CD4-positive, alpha-beta T cell treated with Interferon gamma for 1 hour (primary cell): Measurements from ENCODE around the gene SELENBP1.
A peak's percentile ranks its signal among the peaks of the same experiment; 100 is the strongest.

Source experiments
- DNase-seq: peaks from one replicate; pipeline ENCODE4 v3.0.0-alpha.2; 2020

The SELENBP1 gene

DNA sequence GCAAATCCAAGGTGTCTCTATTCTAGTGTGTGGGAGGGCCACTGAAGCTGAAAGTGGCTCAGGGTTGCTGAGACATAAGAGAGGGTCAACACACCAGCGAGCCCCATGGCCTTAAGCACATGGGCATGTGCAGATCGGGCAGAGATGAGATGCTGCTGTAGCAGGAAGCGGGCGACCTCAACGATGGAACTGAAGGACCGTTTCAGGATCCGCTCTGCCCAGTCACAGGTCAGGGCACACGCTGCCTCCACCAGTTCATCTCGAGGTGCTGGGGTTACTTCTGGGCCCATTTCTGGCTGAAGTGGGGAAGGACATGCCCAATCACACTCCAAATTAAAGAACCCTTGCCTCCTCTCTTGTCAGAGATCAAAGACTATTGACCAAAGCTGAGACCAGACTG is 28.9 kb downstream of the SELENBP1 start:
- DNase-seq, result no peak

DNA sequence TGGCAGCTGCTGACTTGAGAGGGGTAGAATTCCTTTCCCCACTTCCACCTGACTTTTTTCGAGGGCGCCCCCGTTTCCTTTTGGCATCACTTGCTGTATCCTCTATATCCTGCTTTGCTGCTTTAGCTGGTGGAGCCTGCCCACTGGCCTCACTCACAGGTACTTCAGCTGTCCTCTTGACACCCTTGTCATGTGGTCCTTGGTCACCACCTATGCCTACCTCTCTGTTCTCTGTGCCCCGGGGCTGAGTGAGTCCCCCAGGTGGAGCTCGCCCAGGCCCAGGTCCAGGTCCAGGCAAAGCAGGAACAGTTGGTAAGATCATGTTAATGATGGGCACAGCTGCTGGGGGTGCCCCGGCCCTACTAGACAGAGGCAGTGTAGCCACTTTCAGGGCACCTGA is 29.9 kb downstream of the SELENBP1 start:
- no peak for DNase-seq

DNA sequence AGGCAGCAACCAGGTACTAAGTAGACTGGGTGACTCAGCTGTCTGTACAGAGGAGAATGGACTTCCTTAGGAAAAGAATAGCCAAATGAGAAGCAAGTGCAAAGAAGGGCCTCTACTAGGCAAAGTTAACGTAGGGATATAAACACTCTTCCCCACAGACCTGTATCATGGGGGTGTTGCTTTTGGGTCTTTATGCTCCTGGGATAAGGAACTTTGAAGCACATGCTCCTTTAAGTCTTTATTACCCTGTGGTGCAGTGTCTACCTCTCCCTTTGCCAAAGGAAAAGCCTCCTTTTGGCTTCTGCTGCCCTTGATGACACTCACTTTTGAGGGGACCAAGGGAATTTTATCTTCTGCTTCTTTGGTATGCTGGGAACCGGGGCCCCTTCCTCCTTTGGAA is 30.5 kb downstream of the SELENBP1 start:
- no peak for DNase-seq

DNA sequence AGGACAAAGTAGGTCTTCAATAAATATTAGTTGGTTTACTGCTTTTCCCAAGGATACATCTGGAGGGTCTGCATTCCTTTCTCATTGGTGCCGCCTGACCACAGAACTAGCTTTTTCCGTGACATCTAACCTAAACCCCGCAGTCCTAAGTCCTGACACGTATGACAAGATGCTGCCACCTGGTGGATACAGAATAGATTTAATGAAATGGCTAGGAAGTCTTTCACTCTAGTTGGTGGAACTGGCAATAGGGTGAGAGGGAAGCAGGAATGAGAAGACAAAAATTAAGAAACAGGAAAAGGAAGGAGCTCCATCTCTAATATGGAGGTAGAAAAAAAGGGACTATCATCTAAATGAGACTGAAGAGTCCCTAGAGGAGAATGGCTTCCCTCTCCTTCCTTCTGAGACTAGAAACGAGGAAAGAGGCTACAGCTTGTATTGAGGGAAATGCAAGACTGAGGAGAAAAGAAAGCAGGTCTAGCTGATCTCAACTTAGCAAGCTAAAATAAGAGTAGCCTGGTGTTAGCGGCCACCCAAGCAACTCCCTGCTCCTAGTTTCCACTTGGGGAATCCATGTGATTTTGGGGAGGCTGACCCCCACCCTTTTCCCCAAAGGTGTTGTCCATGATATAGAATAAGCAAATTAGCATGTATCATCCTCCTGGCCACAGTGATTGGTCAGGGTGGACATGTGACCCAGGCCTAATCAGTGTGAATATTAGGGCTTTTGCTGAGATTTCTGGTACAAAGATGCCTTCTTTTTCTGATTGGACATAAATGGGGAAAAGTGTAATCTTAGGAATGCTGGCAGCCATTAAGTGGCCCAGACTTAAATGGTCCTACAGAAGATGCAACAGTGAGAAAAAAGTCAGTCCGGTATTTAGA is 31.4 kb downstream of the SELENBP1 start:
- DNase-seq, result peak; percentile 52

DNA sequence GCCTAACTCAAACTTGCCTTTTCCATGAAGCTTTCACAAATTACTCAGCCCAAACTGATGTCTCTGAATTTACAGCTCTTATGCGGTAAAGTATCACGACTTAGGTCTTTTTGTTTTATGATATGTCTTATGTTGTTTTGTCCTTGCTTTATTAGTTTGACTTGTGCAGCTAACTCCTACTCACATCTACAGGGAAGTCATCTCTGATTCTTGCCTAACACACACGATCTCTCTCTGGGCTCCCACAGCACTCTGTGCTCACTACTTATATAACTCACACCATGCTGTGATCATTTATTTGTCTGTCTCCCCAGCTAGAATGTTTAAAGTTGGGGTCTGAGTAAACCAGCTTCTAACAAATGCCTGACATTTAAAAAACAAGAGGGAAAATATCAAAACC is 35.9 kb downstream of the SELENBP1 start:
- no peak for DNase-seq

DNA sequence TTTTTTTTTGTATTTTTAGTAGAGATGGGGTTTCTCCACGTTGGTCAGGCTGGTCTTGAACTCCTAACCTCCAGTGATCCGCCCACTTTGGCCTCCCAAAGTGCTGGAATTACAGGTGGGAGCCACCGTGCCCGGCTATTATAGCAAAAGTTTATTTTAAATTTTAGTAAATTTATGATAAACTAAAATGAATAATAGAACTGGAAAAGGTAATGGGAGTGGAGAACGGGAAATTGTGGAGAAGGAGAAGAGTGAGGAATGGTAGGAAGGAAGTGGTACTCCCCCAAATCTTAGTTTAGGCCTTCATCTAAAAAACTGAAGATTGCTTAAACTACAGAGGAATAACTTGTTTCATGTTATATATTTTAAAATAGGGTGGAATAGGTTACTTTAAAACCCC is 37.7 kb downstream of the SELENBP1 start:
- no peak for DNase-seq

DNA sequence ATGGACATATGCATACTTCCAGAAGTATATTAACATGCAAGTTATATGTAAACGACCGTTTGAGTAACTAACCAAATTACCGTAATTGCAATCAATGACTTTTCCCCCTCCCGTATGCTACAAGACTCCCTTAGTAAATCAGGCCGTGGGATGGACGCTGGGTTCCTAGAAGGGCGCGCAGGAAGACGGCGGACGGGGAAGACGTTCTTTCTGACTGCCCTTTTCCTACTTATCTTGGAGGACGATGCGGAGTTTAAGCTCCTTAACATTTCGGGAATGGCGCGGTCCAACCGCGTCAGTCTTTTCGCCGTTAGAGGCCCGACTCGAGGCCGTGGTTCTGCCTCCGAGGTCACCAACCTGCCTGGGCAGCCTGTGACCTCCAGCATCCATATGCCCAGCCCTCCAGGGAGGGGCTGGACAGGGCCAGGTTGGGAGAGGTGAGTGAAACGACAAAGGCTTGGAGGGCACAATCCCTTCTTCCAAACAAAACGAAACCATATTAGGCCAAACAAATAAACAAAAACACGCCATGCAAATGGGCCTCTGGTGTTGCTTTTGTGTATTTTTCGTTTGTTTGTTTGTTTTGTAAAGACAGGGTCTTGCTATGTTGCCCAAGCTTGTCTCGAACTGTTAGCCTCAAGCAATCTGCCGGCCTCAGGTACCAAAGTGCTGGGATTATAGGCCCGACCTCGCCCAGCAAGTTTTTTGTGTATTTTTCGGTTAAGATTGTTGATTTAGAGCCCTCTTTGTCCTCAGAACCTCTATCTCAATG is 44.4 kb downstream of the SELENBP1 start:
- no peak for DNase-seq

DNA sequence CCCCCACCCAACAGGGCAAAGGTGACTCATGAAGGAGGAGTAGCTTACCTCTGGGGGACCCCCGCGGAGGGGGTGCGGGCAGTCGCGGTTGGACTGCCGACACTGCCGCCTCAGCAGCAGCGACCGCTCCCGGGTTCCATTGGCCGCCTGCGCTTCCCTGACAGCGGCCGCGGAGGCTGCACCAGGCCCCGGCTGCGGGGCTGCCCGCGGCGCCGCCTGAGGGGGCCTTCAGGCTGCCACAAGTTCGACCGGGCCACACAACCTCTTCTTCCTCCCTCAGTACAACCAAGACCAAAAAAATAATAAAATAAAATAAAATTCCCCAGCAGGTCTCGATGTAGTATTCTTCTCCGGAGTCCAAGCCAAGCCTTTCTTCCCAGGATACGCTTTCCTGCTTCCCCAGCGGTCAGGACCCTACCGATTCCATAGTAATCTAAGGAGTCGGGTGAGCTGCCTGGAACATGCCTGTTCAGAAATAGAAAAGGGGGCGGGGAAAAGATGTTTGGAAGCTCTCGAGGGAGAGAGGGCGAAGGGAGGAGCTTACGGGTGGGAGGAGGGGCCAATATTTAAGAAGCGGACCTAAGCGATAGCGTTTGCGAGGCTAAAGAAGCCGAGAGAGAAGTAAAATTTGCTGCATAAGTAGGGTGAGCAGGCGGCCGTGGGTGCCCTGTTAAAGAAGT is 45.1 kb downstream of the SELENBP1 start, which contains the start of gene PI4KB:
PI4KB (minus strand) TSS at position 194 of the 680 bp plus-strand sequence. CDS start 10,935 bp downstream, outside the sequence.
- peak; percentile 92 for DNase-seq

DNA sequence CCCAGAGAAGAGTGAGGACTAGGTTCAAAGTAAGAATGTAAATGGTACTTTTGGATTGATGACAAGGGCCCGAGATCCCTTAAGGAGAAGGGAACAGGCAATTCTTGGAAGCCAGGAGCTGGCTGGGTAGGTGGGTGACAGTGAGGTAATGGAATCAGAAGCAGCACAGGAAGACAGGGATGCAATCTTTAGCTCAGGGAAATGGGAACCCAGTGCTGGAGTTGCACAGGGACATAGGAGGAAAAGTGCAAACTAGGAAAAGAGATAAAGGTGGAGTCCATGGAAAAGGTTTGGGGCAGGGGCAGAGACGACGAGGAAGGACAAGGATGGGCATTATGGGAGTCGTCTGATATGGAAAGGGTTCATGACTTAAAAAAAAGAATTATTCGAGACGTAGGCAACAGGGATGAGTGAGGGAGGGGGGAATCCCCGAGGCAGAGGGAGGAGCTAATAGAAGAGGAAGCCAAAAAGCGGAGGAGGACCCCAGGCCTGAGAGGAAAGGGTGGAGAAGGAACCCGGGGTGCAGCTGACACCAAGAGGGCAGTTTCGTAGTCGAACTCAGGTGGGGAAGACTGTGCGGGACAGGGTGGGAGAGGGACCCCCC is 45.8 kb downstream of the SELENBP1 start:
- peak; percentile 74 for DNase-seq

DNA sequence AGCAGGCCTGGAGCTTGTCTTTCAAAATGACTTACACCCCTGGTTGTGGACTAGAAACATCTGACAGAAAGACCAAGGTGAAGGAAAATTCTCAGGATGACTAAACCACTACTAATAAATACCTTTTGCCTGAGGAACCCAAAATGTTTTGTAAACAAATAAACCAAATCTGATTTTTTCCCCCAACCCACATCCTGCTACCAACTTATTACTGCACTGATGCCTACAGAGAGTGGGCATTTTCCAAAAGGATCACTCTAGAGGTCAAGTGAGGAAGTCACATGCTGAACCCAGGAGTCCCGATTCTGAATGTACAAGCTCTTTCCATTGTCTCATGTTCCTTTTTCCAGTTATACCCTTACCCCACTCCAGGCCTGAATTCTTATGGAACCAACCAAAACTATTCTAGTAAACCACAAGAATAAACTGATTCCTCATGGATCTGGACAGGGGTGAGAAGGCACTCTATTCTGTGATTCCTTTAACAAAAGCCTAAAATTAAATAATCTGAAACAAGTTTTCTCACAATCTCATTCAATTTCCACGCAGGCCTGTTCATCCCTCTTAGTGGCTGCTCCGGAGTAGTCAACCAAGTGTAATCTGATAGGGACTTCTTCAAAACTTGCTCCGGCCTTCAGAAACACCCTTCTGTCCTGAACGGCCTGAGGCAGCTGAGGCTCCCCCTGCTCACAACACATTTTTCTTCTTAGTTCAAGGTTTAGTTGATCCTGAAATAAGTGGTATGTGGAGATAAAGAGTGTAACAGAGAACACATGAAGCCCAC is 46.7 kb downstream of the SELENBP1 start:
- DNase-seq, result no peak

DNA sequence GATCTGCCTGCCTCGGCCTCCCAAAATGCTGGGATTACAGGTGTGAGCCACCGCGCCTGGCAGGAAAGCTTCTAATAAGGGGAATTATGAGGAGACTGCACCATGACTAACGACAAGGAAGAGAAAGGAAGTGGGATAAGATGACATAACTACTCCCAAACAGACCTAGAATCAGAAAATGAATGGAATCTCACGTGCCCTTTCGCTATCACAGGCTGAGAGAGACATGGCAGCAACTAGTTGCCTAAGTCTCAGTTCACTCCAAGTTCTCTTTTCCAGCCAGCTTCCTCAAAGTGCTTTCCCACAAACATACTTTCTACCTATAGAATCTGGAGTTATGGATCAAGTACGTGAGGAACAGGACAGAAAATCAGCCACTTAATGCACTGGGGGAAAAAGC is 47.3 kb downstream of the SELENBP1 start:
- no peak for DNase-seq

DNA sequence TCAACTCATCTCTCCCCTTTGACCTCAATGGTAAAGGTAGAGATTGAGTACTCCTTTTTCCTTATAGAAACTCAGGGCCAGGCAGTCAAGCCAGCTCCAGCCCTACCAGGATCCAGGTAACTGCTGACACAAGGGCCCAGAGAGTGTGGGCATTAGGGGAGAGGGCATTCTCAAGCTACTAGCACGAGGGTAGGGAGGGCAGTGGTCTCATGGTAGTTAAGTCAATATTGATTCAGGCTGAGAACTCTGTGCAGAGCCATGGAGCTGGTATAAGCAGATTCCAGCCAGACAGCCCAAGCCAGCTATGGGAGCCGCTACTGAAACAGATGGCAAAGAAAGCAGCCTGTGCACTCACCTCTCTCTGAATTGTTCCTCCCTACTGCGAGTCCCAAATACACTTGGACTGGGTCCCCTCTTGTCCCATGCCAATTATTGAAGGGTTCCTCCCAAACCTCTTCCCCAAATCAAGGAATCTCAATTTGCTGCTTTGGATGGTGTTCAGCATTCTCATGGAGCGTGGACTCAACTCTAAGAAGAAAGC is 48.0 kb downstream of the SELENBP1 start:
- no peak for DNase-seq

DNA sequence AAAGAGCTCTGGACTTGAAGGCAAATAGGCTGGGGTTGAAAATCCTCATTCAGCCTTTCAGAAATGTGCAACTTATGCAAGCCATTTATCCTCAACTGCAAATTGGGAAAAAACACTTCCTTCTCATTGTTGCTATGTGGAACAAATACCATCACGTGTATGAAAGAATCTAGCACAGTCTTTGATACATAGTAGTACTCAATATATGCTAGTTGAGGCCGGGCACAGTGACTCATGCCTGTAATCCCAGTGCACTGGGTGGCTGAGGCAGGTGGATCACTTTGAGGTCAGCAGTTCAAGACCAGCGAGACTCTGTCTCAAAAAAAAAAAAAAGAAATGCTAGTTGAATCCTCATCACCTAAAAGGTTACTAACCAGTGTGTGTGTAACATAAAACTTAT is 53.5 kb downstream of the SELENBP1 start:
- no peak for DNase-seq

DNA sequence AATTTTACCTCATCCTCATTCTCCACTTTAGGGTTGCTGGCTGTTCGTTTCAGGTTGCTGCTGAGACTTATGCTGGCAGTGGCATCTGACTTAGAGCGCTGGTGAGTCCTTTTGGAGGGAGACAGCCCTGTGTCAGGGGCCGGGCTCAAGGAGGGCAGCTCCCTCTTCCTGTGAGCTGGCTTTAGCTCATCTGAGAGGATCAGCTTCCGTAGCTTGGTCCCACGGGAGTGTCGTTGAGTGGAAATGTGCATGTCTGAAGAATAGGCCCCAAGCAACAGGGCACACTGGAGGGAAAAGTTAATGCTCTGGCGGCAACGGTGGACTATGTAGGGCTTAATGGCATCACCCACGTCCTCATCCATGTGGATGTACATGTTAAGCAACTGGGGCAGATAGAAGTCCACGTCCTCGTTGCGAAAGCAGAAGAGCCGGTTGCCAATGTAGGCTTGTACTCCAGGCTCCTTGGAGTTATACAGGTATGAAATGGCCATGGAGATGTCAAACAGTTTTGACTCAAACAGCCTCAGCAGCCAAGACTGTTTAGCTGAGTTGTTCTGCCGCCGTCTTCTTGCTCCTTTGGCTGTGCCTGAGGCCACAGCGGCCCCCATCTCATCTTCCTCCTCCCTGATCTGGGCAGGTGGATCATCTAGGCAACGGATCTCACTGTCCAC is 56.8 kb downstream of the SELENBP1 start:
- DNase-seq, result no peak
